Mammary epithelial cell (primary cell): ENCODE data around the gene CCDC190.
"Not testable (repeated sequence)": the region's sequence is repeated elsewhere in the genome, so short reads cannot be mapped to it uniquely, and the experiment has no call there.

ENCODE experiments used
- EZH2 ChIP-seq: IDR thresholded peaks from 2 replicates; pipeline ENCODE4 v1.6.1; 2012; ENCODE audit warnings: low read length, inconsistent platforms, borderline replicate concordance
- TF ChIP-seq, protein P1 (sequence below), 2 donors: IDR thresholded peaks in 1 of 2; conservative IDR thresholded peaks in 1 of 2; 2 replicates each; pipeline ENCODE4 v1.5.1; 2011 to 2012; ENCODE audit warnings: inconsistent platforms in 2 of 2, low read length in 2 of 2, mild to moderate bottlenecking in 2 of 2, control low read depth in 1 of 2, low read depth in 1 of 2; ENCODE audit not compliant: insufficient read depth in 1 of 2; ENCODE audit errors: extremely low read depth in 1 of 2

- TF ChIP-seq, protein P1, sequence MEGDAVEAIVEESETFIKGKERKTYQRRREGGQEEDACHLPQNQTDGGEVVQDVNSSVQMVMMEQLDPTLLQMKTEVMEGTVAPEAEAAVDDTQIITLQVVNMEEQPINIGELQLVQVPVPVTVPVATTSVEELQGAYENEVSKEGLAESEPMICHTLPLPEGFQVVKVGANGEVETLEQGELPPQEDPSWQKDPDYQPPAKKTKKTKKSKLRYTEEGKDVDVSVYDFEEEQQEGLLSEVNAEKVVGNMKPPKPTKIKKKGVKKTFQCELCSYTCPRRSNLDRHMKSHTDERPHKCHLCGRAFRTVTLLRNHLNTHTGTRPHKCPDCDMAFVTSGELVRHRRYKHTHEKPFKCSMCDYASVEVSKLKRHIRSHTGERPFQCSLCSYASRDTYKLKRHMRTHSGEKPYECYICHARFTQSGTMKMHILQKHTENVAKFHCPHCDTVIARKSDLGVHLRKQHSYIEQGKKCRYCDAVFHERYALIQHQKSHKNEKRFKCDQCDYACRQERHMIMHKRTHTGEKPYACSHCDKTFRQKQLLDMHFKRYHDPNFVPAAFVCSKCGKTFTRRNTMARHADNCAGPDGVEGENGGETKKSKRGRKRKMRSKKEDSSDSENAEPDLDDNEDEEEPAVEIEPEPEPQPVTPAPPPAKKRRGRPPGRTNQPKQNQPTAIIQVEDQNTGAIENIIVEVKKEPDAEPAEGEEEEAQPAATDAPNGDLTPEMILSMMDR (conservative IDR thresholded peaks at IDR 0.05 in 1 of 2, IDR thresholded peaks at IDR 0.05 in 1 of 2; ENCODE audit: extremely low read depth in 1 of 2, insufficient read depth in 1 of 2, low read depth in 1 of 2, low read length in 2 of 2) = not testable (repeated sequence)
- TF ChIP-seq EZH2 = not testable (repeated sequence)
Measured at GRCh38 chr1:162880617-162881016, 19.6 kb upstream of the CCDC190 start.
